Left kidney (tissue), 2 donors: ENCODE data around the gene CCL5. TPM values are rescaled to one million over a fixed set of nuclear protein-coding genes. Genes with fewer than 3 reads are reported as not detected.

ENCODE experiments used
- DNase-seq: peaks from one replicate; pipeline ENCODE4 v3.0.0-alpha.2; 2013
- polyA plus RNA-seq: library from polyadenylated mRNA; unstranded; fragments of 120-200 nt; gene quantifications from one replicate; pipeline ENCODE4 v1.2.1, GENCODE V29; 2013; ENCODE audit not compliant: insufficient read length

The CCL5 gene
- polyA plus RNA-seq, 1 donor, result 1.5 TPM

DNA sequence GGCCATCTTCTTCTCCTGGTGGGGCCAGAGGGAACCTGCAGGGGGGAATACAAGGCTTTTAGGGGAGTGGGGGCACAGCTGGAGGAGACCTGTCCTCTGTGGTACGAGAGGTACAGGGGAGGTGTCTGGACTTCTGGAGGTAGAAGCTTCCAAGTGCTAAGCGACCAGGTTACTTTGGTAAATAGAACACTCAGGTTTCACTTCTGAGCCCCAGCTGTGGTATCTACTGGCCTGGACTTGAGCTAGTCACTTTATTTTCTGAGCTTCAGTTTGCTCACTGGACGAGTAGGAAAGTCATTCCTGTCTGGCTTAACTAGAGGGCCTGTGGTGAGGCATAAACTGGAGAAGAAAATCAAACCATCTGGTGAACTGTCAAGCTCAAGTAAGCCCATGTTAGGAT is 11.4 kb downstream of the CCL5 start, which contains the start of gene HEATR9:
HEATR9 (minus strand) TSS at position 155 of the 400 bp plus-strand sequence; CDS start at position 6, 149 bp downstream.
- DNase-seq, result no peak

DNA sequence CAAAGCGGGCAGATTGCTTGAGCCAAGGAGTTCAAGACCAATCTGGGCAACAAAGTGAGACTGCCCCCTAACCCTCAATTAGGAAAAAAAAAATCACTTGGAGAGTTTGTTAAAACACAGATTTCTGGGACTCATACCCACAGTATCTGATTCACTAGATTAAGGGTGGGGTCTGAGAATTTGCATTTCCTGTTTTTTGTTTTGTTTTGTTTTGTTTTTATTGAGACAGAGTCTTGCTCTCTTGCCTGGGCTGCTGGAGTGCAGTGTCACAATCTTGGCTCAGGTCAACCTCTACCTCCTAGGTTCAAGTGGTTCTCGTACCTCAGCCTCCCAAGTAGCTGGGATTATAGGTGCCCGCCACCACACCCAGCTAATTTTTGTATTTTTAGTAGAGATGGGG is 12.6 kb downstream of the CCL5 start:
- DNase-seq, result no peak

DNA sequence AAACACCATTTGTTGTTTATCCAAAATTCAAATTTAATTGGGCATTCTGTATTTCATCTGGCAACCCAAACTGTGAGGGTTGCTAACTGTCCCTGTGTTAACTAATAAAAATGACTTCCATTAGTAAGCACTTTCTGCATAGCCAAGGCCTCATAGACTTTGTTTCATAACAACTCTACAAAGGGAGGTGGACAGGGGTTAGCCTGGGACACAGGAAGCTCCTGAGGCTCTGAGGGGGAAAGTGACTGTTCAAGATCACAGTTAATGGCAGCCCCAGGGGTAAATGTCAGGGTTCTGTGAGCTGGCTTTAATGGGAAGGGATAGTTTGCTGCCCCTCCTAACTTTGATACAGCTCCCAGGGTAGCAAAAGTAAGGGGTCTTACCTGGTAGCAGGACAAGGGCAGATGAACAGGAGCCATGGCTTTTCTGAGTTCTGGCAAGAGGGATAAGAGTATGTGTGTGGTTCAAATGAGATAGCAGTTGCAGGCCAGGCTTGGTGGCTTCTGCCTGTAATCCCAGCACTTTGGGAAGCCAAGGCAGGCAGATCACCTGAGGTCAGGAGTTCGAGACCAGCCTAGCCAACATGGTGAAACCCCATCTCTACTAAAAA is 13.7 kb downstream of the CCL5 start:
- DNase-seq, result no peak

DNA sequence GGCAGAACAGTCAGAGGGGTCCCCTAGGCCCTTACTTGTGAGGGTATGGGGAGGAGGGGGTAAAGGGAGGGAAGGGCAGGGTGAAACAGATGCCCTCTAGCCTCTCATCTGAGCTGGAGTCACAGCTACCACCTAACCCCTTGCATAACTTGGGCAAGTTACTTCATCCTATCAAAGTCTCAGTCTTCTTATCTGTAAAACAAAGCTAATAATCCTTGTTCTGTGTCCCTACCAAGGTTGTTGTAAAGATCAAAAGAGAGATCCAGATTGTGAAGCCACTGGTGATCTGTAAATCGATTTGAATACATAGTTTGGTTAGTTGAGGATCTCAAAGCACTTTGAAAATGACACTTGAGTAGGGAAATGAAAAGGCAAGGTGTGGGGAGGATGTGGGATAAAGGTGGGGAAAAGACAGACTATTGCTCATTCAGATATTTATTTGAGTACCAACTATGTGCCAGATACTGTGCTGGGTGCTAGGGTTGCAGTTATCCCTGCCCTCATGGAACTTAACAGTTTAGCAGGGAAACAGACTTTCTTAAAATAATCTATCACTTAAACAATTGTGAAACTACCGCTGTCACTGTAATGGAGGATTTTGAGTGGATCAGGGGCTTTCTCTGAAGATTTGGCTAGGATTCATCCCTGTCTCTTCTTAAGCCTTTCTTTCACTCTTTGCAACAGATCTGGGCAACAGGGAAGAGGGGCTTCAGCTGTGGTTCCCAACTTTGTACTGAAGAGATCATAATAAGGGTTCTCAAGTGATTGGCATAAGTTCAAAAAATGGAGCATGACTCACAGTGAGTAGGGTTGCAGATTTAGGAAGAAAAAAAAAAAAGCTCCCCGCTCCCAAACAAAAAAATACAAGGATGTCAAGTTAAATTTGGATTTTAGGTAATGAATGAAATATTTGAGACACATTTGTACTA is 14.5 kb downstream of the CCL5 start:
- DNase-seq, result no peak

DNA sequence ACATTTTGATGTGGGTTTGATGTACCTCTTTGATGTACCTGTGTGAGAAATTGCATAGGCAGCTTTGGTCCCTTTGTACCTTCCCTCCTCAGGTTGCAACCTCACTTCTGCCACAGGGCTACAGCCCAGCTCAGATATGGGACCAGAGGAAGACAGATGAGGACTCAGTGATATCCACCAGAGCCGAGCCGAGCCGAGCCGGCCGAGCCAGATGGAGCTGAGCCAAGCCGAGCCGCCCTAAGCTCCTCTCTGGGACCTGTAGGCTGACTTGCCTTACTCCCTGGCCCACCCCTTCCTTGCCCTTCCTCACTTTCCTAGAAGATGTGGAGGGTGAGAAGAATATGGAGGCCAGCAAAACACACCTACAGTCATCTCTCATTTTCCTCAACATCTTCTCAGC is 15.3 kb downstream of the CCL5 start:
- no peak for DNase-seq

DNA sequence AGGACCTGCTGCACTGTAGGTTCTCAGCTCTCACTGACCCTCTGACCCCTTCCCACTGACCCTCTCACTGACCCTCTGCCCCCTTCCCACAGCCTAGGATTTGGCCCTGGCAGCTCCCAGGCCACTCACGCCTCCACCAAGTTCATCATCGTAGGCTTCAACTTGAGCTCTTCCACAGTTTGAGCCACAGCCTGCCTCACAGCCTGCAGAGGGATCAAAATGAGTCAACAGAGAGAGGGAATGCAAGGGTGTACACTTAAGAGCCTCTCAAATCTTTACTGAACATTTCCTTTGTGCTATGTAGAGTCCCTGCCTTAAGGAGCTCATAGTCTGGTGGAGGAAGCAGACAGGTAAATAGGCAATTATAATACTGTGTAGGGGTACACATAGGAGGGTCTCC is 23.6 kb downstream of the CCL5 start:
- DNase-seq, result no peak

DNA sequence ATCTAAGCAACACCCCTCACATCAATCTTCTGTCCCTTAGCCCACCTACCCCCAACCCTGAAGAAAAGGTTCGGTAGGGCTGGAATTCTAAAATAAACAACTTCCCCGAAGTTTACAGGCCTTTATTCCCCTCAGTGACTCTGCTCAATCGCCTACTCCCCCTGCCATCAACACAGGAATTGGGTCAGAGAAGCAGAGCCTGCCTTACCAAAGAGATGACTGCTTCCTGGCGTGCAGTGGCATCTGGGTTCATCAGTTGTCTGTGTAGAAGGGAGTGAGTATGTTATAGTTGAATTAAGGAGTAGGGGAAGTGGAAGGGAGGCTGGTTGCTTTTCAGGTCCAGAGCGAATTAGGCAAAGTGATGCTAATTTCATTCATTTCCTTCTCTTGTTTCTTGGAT is 24.2 kb downstream of the CCL5 start:
- no peak for DNase-seq

DNA sequence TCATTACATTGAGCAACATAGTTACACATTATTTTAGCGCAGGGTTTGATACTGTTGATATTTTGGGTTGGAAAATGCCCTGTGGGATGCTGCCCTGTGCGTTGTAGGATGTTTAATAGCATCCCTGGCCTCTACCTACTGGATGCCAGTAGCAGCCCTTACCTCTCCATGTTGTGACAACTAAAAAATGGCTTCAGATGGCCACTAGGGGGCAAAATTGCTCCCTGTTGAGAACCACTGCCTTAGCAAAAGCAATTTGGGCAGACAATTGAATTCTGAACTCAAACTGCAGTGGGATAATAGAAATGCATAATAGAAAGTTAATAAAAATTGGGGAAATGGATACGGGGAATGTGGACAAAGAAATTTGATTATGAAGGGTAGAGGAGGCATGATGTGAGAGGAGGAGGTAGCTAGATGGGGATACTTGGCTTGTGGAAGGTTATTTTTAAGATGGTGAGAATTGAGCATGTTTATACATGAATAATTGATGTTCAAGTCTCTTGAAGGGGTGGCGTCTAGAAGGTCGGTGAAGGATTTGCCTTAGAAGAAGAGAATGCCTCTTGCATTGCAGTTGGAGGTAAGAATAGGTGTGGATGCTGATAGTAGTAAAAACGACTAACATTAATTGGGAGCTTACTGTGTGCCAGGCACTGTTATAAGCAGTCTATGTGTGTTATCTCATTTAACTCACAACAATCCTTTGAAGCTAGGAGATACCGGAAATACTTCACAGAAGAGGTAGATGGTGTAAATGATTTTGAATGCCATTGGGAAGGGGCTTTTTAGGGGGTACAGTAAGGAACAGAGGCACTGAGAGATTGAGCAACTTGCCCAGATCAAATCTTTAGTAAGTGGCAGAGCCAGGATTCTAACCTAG is 30.5 kb downstream of the CCL5 start:
- DNase-seq, result peak; percentile 62

DNA sequence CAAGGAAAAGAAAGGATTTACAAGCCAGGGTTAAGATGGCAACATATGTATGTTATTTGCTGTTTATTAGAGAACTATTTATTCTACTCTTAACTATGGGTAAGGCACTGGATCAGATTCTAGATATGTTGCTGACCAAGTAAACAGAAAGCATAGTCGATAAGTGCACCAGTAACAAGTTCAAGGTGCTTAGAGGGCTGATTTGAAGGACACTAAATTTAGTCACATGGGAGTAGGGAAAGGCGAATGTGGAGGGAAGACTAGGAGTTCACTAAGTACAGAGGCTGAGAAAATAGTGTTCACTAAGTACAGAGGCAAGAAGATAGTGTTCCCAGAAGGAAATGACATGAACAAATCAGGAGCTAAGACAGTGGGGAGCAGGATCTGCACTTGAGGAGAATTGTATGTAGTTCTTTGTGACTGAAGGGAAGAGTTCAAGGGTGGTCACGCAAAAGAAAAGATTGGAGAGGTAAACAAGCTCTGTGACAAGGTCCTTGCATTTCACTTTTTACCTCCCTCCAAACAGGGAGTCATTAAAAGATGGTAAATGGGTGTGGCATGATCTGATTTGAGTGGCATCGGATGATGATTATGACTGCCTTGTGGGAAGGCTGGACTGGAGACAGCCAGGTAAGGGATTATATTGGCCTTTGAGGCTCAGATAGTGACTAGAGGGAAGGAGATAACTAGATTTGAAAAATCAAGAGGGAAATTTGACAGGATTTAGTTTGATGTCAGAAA is 32.4 kb downstream of the CCL5 start:
- no peak for DNase-seq

DNA sequence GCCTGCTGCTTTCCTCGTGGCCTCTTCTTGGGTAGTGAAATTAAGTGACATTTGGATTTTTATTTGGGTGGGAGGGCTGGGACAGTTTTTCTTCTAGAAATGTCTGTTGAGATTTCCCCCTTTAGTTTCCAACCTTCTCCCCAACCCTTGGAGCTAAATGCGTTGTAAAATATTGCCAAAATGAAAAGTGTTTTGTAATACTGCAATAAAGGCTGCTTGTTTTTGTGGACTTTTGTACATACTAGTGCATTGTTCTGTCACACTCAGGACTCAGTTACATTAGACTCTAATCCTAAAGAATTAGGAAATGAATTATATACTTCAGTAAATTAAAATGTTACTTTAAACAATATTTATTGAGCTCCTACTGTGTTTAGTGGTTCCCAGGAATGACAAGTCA is 33.2 kb downstream of the CCL5 start:
- no peak for DNase-seq

DNA sequence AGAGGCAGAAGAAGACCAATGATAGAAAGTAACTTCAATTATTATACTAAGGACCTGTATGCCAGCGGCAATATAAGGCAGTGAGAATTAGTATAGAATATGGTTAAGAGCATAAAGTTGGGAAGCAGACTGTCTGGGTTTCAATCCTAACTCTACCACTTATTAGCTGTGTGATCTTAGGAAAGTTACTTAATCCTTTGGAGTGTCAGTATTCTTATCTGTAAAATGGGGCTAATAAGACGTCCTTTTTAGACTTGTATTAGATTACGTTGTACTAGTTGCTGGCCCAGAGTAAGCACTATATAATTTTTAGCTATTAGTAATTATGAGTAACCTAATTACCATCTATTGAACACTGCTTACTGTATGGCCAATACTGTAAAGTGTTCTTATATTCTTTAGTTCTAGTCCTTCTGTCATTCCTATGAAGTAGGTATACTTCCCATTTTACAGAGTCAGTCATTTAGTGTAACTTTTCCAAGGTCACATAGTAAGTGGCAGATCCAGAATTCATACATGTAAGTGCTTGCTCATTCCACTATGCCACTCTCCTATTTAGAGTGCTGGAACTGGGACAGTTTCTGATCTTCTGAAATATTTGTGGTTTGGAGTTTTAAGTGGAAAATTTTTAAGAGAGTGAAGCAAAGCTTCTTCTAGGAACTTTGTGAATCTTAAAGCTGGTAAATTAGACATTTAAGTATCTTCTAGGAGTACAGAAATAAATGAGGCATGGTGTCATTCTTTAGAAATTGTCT is 33.9 kb downstream of the CCL5 start:
- DNase-seq, result no peak

DNA sequence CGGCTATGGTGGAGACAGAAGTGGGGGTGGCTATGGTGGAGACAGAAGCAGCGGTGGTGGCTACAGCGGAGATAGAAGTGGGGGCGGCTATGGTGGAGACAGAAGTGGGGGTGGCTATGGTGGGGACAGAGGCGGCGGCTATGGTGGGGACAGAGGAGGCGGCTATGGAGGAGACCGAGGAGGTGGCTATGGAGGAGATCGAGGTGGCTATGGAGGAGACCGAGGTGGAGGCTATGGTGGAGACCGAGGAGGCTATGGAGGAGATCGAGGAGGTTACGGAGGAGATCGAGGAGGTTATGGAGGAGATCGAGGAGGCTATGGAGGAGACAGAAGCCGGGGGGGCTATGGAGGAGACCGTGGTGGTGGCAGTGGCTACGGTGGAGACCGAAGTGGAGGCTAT is 35.6 kb downstream of the CCL5 start:
- no peak for DNase-seq

DNA sequence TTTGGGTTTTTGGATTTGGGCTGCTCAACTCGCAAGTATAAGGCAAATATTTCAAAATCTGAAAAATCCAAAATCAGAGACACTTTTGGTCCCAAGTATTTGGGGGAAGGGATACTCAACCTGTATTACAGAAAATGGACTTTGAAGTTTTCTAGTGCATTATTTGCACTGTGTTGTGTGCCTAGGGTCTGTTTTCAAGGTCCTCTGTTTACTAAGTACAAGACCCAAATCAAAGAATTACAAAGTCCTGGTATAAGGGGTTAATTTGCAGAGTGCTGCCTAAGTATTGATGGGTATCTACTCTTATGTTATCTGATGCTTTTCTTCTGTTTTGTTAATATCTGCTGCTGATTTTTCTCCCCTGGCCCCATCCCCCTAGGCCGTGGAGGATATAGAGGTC is 36.5 kb downstream of the CCL5 start:
- no peak for DNase-seq

DNA sequence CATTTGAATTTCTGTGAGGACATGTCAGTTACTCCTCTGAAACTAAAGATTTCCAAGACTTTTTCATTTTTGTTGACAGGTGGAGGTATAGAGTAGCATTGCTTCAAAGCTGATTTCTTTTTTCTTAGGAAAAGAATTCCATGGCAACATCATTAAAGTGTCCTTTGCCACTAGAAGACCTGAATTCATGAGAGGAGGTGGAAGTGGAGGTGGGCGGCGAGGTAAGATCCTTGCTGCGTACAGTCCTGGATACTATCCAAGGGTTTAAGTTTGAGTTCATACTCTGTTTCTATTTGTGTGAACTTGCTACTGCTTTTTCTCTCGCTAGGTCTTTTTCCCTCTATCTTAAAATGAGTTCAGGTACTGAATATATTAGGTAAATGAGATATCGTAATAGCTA is 37.9 kb downstream of the CCL5 start:
- no peak for DNase-seq

DNA sequence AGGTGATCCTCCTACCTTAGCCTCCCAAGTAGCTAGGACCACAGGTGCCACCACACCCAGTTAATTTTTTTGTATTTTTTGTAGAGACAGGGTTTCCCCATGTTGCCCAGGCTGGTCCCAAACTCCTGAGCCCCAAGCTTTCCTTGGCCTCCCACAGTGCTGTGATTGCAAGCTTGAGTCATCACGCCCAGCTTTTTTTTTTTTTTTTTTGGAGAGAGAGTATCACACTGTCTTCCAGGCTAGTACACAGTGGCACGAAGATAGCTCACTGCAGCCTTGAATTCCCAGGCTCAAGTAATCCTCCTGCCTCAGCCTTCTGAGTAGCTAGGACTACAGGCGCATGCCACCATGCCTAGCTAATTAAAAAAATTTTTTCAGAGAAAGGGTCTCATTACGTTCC is 38.7 kb downstream of the CCL5 start:
- DNase-seq, result no peak

DNA sequence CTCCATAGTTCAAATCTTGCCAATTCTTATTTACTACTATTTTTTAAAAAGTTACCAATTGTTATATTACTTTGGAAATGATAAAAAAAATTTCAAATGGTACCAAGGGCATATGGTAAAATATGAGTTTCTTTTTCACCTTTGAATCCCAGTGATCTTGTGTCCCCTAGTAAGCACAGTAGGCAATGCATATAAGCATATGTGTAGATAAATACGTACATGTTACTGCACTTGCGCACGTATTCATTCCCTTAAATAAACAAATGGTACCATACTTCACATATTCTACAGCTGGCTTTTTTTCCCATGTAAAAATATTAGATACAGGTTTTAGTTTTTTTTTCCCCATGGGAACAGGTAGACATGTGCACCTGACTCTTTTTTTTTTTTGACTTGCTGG is 39.1 kb downstream of the CCL5 start:
- no peak for DNase-seq

DNA sequence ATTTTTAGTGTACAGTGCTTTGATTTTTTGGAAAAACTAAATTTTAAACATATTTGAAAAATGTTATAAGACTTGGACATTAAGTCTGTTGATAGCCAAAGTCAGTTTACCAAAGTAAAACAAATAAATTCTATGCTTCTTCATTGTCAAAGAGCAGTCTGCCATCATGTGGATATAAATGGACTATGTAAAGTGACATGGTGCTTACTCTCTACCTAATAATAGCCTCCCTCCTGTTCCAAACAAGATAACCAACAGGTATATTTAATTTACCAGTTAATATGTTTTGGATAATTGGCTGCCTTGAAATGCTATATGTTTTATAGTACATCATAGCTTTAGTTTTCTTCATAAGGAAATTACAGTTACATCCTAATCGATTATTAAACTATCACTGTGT is 55.0 kb downstream of the CCL5 start:
- DNase-seq, result no peak
